Measurements from ENCODE around the gene GOLGA8R.
"Not testable (repeated sequence)": the region's sequence is repeated elsewhere in the genome, so short reads cannot be mapped to it uniquely, and the experiment has no call there.

GRCh38 chr15:30420723-30421122 lies 6.7 kb upstream of the GOLGA8R start:
- not testable (repeated sequence) for TF ChIP-seq CTCF (IDR thresholded peaks at IDR 0.05); SMC3 (IDR thresholded peaks at IDR 0.05; ENCODE audit: low read depth, low read length); REST (IDR thresholded peaks at IDR 0.05; ENCODE audit: low read depth, low read length); JUND (IDR thresholded peaks at IDR 0.05)

Data from SK-N-SH (cell line).